Hypothalamus (tissue), 51 donors: ENCODE data around the gene MEF2C.
"Not testable (repeated sequence)": the region's sequence is repeated elsewhere in the genome, so short reads cannot be mapped to it uniquely, and the experiment has no call there.

ENCODE experiments used
- DNase-seq, 51 donors: peaks; one replicate each; lab custom pipeline; 2025; lab: John Stamatoyannopoulos, UW

Gene MEF2C

DNA sequence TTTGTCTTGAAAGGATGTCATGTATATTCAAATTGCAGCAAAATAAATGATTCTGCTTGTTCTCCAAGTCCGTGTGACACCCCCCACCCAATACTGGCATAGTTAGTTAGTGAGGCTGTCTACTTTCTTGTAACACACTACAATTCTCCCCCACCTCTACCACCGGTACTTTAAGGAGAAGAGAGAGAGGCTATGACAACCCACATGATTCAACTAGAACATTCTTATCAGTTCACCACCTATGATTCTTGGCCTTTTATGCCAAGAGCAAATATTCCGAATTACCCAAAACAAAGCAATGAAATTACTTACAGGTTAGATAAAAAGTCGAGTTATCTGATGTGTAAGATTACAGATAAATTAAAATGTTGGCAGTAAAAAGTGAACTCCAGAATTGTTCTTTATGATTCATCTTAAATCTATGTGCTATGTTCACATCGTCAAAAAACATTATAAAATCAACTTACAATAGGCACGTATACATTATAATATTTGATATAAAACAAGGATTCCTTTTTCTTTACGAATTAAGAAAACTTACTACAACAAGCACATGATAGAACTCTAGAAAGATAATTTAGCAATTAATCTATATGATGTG, 14.4 kb downstream of the MEF2C start:
- no peak for DNase-seq

DNA sequence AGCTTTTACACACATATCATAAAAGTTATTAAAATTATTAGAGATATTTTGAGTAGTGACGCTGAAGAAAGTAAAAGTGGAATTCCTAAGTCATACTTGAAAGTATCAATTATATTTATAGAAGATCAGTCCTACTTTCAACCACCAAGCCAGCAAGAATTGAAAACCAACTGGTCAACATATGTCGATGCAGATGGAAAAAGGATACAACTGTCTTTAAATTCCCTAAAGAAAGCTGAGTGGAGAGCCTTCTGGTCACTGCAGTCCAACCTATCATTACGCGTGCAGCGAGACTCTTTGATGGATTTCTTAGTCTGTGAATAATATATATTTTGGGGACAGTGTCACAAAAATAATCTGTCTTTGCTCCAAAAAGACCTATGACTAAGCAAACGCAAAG, 15.3 kb downstream of the MEF2C start:
- no peak for DNase-seq

DNA sequence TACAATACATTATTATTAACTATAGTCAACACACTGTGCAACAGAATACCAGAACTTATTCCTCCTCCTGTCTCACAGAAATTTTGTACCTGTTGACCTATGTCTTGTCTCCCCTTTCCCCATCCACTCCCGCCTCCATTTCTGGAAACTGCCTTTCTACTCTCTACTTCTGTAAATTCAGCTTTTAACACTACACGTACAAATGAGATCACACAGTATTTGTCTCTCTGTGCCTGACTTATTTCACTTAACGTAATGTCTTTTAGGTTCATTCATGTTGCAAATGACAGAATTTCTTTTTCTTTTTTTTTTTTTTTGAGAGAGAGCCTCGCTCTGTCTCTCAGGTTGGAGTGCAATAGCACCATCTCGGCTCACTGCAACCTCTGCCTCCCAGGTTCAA, 19.5 kb downstream of the MEF2C start:
- no peak for DNase-seq

DNA sequence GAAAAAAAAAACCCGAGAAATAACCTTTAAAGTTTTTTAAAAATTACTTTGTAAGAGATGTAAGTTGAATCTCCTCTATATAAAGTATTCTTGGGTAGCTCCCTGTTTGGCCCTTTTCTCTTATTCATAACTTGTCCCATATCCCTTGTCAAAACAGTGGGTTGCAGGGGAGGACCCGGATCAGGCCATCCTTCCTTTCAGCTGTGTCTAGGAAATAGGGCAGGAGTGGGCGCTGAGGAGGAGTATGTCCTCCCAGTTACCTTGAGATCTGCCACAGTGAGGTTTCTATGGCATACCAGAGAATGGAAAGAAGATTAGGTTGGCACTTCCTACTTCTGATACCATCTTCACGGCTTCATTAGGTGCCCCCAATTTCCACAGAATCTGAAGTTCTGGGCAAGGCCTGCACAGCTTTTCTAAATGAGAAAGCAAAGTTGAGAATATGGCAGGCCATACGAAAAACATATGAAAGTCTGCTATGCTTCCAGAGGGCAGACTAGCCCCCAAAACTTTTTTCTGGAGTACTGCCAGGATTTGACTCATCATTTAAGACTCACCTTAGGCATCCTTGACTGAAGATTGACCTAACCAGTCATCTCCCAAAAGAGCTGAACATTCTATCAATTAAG, 20.3 kb downstream of the MEF2C start:
- no peak for DNase-seq

DNA sequence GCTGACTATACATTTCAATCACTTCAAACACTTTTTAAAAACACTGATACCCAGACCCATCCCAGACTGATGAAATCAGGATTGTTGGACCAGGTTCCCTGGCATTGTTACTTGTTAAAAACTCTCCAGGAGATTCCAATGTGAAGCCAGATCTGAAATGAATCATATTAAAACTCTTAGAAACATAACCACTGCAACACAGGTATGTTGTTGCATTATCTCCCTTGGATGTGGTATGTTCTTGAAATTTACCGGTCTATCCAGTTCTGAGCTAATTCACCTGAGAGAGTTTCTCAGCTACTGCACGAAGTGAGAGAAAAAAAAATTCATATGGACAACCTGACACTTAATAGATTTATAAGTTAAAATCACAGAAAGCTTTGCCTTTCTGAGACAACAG, 21.8 kb downstream of the MEF2C start:
- DNase-seq, result no peak

DNA sequence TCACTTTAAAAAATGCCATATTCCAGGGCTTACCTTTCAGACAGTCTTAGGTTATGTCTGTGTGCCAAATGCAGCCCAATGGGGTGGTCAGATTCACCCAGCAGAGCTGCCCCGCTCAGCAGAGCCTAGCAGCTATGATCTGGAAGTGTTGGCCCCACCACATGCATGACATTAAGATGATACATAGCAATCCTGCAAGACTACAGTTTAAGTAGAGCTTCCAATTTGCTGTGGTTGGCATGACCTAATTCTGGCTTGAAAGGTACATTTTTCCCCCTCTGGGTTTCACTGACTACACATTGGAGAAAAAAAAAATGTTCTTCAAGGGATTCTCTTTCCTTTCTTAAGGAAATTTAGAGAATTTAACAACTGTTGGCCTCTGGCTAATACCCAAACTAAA, 22.5 kb downstream of the MEF2C start:
- DNase-seq, result no peak

DNA sequence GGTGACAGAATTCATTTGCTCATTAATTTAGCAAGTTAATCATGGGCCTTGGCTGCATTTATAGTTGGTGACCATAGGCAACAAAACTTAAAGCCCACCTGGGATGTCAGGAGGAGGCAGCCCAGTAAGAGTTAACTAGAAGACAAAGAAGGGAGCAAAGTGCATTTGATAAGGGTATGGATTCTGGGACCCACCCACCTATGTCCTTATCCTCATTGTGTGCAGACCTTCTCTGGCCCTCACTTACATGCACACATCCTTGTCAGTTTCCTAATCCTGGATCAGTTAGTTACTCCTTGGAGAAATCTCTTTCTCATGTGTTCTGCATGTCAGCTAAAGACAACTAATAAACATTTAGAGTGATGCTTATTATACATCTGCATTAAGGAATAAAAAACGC, 24.6 kb downstream of the MEF2C start:
- DNase-seq, result no peak

DNA sequence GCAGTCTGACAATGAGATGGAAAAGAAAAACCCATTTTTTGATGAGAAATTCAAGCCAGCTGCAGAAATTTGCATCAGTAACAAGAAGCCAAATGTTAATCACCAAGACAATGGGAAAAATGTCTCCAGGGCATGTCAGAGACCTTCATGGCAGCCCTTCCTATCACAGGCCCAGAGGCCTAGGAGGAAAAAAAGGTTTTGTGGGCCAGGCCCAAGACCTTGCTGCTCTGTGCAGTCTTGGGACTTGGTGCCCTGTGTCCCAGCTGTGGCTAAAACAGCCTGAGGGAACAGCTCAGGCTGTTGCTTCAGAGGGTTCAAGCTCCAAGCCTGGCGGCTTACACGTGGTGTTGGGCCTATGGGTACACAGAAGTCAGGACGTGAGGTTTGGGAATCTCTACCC, 26.6 kb downstream of the MEF2C start:
- DNase-seq, result not testable (repeated sequence)

DNA sequence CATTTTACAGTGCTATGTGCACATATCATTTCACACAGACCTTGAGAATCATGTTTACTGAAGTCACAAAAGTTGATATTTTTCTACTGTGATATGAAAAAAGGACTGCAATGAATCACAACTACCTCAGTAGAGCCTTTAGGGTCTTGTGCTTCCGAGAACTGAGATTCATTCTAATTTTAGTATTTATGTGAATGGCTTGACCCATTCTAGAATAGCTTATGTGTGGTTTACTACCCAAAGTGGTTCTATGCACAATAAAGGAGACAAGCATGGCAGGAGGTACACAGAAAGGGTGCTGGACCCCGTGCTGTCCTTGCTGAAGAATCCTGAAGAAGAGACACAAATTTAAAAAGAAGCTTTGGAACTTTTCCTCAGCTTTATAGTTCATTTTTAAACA, 28.2 kb downstream of the MEF2C start:
- DNase-seq, result no peak

DNA sequence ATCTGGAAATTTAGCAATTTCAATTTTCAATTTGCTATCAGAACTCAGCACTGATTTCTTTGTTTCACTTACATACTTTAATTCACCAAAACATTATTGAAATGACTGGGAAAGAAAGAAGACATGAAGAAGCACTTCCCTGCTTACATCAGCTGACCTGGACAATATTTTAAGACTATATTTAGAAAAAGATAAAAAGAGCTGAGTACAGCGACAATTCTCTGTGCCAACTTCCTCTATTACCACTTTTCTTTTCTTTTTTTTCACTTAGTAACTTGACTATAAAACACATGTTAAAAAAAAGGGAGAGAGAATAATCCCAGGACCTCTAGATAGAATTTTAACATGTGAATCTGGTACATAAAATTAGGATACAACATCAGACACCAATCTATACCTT, 35.6 kb downstream of the MEF2C start:
- DNase-seq, result no peak

DNA sequence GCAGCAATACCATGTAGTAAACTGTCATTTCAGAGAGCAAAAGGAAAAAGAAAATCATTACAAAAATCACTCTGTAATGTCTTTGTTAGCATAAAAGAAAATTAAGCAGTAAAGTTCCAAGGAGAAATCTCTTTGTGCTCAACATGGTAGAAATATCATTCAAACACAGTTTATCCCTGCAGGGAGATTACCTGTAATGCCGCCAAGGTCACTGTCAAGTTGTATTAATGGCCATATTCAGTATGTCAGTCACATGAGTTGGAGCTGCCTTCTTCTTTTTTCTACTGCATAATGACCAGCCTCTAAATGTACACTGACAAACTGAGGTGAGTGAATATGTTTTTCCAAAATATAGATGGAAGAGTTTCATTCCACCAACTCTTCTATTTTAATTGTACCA, 36.5 kb downstream of the MEF2C start:
- no peak for DNase-seq

DNA sequence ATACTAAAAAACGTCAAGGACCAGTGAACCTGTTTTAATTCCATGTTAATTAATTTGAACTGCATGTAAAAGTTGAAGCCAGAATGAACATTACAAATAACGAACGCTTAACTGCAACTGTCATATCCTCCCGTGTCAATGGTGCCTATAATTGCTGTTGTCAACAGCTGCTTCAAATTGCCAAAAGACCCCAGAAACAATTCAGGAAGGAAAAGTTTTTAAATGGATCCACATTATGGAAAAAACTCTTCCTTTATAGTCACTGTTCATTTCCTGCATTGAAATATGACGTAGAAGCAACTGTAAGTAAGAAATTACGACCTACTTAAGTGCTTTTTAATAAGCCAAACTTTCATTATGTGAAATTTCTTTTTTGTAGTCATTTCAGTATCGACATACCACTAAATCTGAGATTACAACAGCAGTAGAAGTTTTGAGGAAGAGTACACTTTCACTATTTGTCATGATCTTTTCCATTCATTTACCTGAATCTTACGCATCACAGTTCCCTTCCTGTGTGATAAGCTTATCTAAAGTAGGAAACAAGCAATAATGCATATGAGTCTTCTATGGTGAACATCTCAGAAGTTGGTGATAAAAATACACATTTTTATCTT, 37.8 kb downstream of the MEF2C start:
- no peak for DNase-seq

DNA sequence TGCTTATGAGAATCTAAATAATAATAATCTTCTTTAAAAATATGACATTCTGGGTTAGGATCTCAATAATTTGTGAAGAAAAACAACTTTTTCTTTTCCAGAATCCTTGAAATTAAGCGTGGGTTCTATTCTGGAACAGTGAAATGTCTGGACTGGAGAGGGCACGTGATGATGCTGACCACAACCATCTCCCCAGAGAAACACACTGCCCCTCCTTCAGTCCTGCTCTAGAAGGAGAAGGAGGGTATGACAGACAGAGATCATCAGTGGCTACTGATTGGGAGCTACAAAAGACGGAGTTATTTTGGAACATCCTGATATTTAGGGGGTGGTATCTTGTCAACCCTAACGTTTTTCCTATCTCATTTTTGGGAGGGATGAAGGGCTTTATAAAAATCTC, 40.2 kb downstream of the MEF2C start:
- DNase-seq, result no peak

DNA sequence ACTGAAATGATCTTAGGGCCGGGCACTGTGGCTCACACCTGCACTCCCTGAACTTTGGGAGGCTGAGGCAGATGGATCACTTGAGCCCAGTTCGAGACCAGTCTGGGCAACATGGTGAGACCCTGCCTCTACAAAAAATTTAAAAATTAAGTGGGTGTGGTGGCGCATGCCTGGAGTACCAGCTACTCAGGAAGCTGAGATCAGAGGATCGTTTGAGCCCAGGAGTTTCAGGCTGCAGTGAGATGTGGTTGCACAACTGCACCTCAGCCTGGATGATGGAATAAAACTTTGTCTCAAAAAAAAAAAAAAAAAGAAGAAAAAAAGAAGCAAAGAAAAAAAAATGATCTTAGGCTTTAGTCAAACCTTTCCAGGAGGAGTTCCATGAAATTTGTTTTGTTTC, 41.8 kb downstream of the MEF2C start:
- DNase-seq, result no peak

DNA sequence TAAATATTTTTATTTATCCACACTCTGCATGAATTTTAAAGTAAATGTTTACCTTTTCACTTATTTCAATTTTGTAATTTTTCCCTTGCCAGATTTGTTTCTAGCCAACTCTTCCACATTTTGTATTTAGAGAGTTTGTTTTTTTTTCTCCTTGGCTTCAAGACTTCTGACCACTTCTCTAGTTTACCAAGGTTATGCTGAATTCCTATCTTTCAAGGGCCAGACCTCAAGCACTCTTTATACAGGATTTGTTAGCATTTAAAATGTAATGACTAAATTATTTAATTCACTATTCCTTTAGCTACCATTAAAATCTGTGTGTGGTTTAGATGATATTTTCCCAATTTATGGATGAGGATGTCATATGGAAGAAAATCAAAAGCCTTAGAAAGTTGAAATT, 42.5 kb downstream of the MEF2C start:
- DNase-seq, result no peak

DNA sequence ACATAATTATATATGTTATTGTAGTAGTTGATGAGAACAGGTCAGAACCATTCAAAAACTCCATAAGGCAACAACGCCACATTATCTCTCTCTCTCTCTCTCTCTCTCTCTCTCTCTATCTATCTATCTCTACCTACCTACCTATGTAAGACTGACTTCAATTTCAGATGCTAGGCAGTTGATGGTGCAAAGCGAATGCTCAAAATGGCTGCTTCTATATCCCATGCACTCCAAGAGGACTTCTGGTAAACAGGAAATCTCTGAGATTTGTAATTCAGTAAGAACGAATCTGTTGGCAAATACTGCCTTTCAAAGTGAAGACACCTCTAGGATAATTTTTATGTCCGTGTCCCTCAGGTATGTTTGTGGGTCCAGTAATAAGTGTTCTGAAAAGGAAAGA, 43.7 kb downstream of the MEF2C start:
- no peak for DNase-seq

DNA sequence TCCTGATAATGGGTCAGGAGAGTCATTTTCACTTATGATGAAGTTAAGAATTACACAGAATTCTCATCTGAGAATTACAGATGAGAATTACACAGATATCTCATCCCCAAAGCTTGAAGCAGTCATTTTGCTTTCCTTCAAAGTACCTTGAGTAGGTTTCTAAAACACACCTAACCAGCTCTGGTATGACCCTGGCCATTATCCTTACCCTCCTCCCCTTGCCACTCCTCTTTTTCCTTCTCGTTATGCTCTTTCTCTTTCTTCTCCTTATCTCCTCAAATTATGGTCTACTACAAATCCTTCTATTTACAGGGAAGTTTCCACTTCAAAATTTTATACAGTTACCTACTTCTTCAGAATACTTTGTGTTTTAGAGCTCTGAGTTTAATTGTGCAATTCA, 44.5 kb downstream of the MEF2C start:
- no peak for DNase-seq

DNA sequence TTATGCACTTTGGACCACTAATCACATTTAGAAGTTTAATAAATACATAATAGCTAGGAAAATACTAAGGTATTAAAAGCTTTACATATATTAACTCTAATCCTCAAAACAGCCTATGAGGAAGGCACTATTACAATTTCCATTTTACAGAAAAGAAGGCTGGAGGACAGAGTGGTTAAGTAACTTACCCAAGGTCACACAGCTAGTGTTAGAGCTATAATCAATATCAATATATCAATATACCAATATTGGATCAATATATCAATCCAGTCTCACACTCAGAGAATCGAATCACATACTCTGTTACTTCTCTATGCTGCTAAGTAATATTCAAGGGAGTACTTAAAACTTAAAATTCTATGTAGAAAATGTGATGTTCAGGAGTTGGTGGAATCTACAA, 45.2 kb downstream of the MEF2C start:
- DNase-seq, result no peak

DNA sequence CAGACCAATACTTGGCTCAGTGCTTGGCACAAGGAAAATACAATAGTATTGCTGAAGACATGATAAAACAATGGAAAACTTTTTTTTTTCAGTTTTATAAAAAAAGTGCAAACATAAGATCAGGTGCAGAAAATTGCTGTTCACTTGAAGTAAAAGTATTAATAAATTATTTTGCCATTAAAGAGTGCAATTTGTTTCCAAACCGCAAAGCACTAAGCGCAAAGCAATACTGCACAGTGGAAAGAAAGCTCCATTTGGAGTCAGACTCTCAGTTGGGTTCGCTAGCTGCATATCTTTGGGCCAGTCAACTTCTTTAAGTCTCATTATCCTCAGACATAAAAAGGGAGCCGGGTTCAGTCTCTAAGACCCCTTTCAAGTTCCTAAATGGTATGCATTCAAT, 45.8 kb downstream of the MEF2C start:
- DNase-seq, result no peak

DNA sequence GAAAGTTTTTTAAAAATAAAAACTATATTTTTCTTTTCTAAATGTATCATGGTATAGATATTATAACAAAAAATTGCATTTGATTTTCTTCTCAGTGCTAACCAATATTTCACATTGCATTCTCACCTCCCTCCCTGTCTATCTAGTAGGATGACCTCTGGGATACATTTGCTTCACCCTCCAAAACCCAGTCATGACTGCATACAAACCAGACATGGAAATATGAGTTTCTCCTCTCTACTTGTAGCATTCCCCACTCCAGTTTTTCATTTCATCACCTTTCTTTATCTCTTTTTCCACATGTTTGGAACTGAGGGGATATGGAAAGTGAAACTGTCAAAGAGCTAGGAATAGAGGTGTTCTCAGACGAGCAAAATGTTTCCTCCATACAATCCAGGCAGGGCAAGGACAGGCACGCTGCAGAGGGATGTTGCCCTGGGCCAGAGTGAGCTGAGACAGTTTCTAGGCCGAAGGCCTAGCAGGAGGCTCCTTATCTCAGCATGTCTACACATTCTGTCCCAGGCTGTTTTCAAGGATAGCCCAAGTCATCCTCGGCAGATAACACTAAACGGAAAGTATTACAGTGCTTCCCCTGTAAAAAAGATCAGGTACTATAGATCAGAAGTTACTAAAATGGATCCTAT, 46.7 kb downstream of the MEF2C start:
- DNase-seq, result peak in 1 of 51 donors; percentile 42

DNA sequence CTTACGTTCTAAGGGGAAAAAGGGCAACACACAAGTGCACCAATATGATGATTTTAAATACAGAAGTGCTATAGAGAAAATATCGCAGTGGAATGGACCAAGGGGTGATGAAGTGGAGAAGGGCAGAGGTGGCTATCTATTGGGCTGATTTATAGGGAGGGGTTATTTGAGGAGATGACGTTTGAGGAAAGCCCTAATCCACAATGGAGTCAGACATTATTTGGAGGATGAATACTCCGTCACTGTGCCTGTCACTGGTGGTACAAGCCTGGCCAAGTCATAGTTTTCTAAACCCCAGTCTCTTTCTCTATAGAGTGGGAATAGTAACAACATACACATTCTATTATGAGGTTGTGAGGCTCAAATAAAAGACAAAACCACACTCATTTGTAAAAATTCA, 48.5 kb downstream of the MEF2C start:
- DNase-seq, result no peak

DNA sequence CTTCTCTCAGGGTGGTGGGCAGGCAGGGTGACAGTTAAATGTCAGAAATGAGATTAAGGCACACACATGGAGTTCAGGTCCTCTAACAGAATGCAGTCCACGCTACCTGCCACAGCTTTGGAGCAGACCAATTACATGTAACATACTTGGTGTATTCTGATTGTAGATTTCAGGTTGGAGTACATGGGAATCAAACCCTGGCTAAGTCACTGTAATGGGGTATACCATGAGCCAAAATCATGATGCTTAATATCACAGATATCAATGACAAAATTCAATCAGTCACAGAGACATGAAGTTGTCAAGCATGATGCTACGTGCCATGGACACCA, 48.9 kb downstream of the MEF2C start:
- DNase-seq, result no peak
